HG03045 (cell line): ENCODE results near the gene CTU1.

ENCODE experiments used
- ATAC-seq: cut with Tn5 transposase; IDR thresholded peaks from one replicate; pipeline ENCODE4 v1.9.1; 2021; ENCODE audit warnings: mild to moderate bottlenecking, moderate library complexity; ENCODE audit not compliant: unreplicated experiment

Gene CTU1

GRCh38 chr19:51135004-51135403 lies 26.8 kb upstream of the CTU1 start:
- ATAC-seq: no peak

DNA sequence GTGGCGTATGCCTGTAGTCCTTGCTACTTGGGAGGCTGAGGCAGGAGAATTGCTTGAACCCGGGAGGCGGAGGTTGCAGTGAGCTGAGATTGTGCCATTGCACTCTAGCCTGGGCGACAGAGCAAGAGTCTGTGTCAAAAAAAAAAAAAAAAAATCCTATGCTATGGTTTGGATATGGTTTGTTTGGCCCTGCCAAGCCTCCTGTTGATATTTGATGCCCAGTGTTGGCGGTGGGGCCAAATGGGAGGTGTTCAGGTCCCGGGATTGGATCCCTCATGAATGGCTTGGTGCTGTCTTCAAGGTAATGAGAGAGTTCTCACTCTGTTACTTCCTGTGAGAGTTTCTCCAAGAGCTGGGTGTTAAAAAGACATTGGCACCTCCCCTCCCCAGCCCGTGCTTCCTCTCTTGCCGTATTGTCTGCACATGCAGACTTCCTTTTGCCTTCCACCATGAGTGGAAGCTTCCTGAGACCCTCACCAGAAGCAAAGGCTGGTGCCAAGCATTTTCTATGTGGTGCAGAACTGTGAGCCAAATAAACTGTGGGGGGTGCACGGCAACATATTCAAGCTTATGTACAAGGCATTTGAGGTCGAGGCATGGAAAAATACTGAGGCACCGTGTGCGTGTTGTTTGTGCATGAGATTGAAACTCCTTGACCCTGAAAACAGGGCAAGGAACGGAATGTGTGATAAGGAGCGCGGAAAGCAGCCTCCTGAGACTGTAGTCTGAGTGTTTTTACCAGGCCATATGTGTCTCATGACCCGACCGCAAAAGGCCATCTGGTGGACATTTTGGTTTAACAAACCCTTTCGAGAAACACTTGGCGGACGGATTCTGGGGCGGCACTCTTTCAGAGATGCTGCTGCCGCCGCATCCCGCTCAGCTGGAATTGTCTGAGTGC lies 23.8 kb upstream of the CTU1 start:
- no peak for ATAC-seq

GRCh38 chr19:51129716-51130115 lies 21.5 kb upstream of the CTU1 start:
- ATAC-seq: no peak

DNA sequence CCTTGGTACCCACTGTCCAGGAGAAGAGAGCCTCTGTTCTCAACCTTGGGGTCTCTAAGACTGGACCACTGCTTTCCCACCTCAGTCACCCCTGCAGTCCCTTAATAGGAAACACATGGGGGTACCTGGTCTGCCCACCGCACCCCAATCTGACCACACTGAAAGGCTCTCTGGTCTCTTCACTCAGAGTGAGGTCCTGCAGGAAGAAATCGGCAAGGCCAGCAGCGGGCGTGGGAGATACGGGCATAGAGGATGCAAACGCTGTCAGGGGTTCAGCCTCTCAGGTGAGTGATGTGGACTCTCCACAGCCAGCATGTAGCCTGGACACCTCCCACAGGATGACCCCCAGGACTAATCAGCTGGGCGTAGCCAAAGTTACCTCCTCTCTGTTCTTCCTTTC lies 20.0 kb upstream of the CTU1 start:
- ATAC-seq: no peak

- no peak for ATAC-seq
Observed at GRCh38 chr19:51127755-51128154, 19.5 kb upstream of the CTU1 start.

- no peak for ATAC-seq
Observed at GRCh38 chr19:51127032-51127431, 18.8 kb upstream of the CTU1 start.

GRCh38 chr19:51125421-51126075 lies 17.3 kb upstream of the CTU1 start:
- no peak for ATAC-seq

DNA sequence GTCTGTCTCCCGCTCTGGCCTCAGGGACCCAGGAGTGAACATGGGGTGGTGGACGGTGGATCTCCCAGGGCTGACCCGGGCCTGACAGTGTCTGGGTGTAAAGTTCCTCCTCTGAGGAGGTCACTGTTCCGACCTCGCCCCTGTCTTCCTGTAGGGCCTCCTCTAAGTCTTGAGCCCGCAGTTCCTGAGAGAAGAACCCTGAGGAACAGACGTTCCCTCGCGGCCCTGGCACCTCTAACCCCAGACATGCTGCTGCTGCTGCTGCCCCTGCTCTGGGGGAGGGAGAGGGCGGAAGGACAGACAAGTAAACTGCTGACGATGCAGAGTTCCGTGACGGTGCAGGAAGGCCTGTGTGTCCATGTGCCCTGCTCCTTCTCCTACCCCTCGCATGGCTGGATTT lies 16.5 kb upstream of the CTU1 start, which contains the start of gene SIGLEC9:
Gene SIGLEC9, plus strand, starts transcription at position 178 of the 400 bp plus-strand sequence. Its CDS starts 69 bp downstream, at position 247.
- no peak for ATAC-seq

DNA sequence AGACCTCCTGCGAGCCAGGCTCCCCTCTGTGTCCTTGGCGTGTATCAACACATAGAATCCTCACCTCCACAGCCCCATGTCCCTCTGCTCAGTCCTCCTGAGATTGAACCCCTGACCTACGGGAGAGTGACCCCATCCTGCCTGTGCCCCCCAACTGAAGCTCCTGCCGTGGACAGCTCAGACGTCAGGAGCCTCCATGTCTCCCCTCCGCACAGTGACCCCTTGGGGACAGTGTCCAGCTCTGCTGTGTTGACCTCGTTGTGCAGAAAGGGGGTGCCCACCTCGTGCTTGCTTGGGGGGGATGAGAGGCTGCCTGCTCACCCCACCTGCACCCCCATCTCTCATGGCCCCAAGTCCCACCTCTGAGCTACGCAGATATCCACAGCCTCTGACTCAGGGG lies 16.0 kb upstream of the CTU1 start:
- no peak for ATAC-seq

GRCh38 chr19:51123802-51124201 lies 15.6 kb upstream of the CTU1 start:
- no peak for ATAC-seq

GRCh38 chr19:51123381-51123800 lies 15.2 kb upstream of the CTU1 start:
- ATAC-seq: no peak

DNA sequence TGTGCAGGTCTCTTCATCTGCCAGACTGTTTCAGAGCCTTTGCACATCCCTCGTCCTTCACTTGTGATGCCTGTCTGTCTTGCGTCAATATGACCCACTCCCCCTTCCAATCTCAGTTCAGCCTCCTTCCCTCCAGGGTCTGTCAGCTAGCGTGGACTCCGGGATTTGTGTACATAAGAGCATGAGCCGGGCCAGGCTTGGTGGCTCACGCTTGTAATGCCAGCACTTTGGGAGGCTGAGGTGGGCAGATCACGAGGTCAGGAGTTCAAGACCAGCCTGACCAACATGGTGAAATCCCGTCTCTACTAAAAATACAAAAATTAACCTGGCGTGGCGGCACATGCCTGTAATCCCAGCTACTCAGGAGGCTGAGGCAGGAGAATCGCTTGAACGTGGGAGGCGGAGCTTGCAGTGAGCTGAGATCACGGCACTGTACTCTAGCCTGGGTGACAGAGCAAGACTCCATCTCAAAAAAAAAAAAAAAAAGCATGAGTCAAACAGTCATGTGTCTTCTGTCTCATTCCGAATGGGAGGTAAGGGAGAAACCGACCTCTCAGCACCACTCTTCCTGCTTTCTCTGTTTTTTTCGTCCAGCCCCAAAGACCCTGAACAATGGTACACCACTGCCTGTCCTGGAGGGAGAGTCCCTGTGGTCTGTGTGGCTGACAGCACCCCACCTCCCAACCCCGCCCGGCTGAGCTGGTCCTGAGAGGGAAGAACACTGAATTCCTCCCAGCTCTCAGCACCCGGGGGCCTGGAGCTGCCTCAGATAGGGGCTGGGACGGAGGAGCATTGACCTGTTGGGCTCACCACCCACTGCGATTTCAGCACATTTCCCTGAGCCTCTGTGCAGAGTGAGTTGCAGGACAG lies 14.1 kb upstream of the CTU1 start:
- no peak for ATAC-seq

GRCh38 chr19:51121257-51121656 lies 13.0 kb upstream of the CTU1 start:
- no peak for ATAC-seq

DNA sequence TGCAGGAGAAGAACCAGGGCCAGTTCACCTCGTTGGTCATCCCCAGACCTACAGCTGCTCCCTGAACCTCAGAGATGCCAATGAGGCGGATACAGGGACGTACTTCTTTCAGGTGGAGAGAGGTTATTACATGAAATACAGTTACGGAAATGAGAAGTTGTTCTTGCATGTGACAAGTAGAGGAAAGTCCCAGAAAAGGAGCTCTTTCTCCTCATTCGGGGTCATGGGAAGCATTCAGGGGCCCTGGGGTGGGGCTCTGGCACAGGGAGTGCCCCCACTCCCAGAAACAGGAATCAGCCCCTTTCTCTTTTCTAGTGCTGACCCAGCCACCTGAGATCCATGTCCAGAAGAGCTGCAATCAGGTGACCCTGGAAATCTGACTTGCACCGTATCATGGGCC lies 12.0 kb upstream of the CTU1 start:
- no peak for ATAC-seq

- ATAC-seq: no peak
Observed at GRCh38 chr19:51119611-51120010, 11.4 kb upstream of the CTU1 start.

- no peak for ATAC-seq
Observed at GRCh38 chr19:51119101-51119500, 10.9 kb upstream of the CTU1 start.

- no peak for ATAC-seq
Observed at GRCh38 chr19:51116736-51117286, 8.6 kb upstream of the CTU1 start.

DNA sequence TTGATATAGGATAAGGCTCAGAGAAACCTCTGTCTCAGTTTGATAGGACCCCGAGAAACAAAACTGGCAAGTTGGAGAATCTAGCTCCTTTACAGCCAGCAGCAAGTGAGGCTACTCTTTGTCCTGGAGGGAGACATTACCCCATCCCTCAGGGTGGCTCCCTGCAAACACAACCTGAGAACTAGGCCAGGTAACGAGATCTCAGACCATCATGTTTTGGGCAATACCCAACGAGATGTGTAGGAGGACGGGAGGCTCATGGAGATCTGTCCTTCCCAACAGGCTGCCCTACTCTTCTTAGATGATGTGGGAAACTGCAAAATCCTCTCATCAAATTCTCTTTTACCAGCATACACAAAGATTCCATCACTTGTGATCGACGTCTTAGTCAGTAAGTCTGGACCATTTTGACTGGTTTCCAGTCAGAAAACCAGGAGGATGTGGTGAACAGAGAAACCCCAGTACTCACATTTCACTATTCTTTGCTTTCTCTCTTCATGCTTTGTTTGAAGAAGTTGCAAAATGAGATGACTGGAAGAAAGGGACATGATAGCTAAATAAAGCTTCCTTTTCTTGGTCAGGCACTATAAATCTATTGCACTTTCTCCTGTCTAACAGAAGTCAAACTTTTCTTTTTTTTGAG lies 6.0 kb upstream of the CTU1 start:
- ATAC-seq: no peak

GRCh38 chr19:51111606-51112005 lies 3.4 kb upstream of the CTU1 start:
- ATAC-seq: no peak

GRCh38 chr19:51110666-51110971 lies 2.4 kb upstream of the CTU1 start:
- ATAC-seq: no peak

- ATAC-seq: peak; percentile 31
Observed at GRCh38 chr19:51108805-51109146, 567 bp upstream of the CTU1 start.
